GM18907 (cell line): ENCODE data around the gene BCLAF1.

Source experiments
- ATAC-seq: cut with Tn5 transposase; IDR thresholded peaks from one replicate; pipeline ENCODE4 v1.9.1; 2021; ENCODE audit warnings: mild to moderate bottlenecking, moderate library complexity; ENCODE audit not compliant: unreplicated experiment

The BCLAF1 gene

GRCh38 chr6:136208783-136209182 is 80.9 kb downstream of the BCLAF1 start:
- no peak for ATAC-seq
